Endodermal cell (in vitro differentiated cells): ENCODE results near the gene MYL12A. TPM values are rescaled to one million over a fixed set of nuclear protein-coding genes. Genes with fewer than 3 reads are reported as not detected.
A peak's percentile ranks its signal among the peaks of the same experiment; 100 is the strongest.

Experiments used
- DNase-seq: peaks from one replicate; pipeline ENCODE4 v3.0.0-alpha.2; 2017
- H3K27ac ChIP-seq: 2 replicates; pipeline ENCODE4 v1.5.1; 2013; ENCODE audit warnings: mild to moderate bottlenecking, low read depth, low read length, moderate library complexity
- H3K27me3 ChIP-seq: 2 replicates; pipeline ENCODE4 v1.6.1; 2013; ENCODE audit warnings: mild to moderate bottlenecking, low read length, moderate library complexity; ENCODE audit not compliant: insufficient read depth, control insufficient read depth, poor library complexity, severe bottlenecking
- H3K36me3 ChIP-seq: 2 replicates; pipeline ENCODE4 v1.7.0; 2013; ENCODE audit warnings: mild to moderate bottlenecking, low read length, moderate library complexity; ENCODE audit not compliant: control insufficient read depth, insufficient read depth
- H3K4me1 ChIP-seq: one replicate; pipeline ENCODE4 v1.7.0; 2013; ENCODE audit warnings: low read length; ENCODE audit not compliant: control insufficient read depth, insufficient read depth
- H3K4me3 ChIP-seq: 2 replicates; pipeline ENCODE4 v1.5.1; 2013; ENCODE audit warnings: mild to moderate bottlenecking, low read length, moderate library complexity
- H3K9ac ChIP-seq: 2 replicates; pipeline ENCODE4 v1.6.1; 2013; ENCODE audit warnings: mild to moderate bottlenecking, low read length, moderate library complexity; ENCODE audit not compliant: poor library complexity, severe bottlenecking; ENCODE audit errors: extremely low read depth
- H3K9me3 ChIP-seq: 2 replicates; pipeline ENCODE4 v1.6.1; 2013; ENCODE audit warnings: mild to moderate bottlenecking, low read length, moderate library complexity; ENCODE audit not compliant: control insufficient read depth
- H3K27ac Mint-ChIP-seq: 2 replicates; pipeline ENCODE4 v1.8.0; 2020; ENCODE audit warnings: mixed read lengths
- H3K27me3 Mint-ChIP-seq: 2 replicates; pipeline ENCODE4 v1.8.0; 2021; ENCODE audit warnings: mild to moderate bottlenecking, mixed read lengths; ENCODE audit not compliant: insufficient read depth
- H3K36me3 Mint-ChIP-seq: 2 replicates; pipeline ENCODE4 v1.8.0; 2020; ENCODE audit warnings: low read depth, mixed read lengths
- H3K4me1 Mint-ChIP-seq: 2 replicates; pipeline ENCODE4 v1.8.0; 2020; ENCODE audit warnings: mixed read lengths
- H3K4me3 Mint-ChIP-seq: 2 replicates; pipeline ENCODE4 v1.8.0; 2020; ENCODE audit warnings: mild to moderate bottlenecking, moderate library complexity, mixed read lengths
- H3K9me3 Mint-ChIP-seq: 2 replicates; pipeline ENCODE4 v1.8.0; 2020; ENCODE audit warnings: mild to moderate bottlenecking, mixed read lengths
- WGBS, 2 experiments: methylation state at CpG; one replicate each; pipeline versions ENCODE4 v1.1.5 to v1.1.7; 2013; ENCODE audit warnings: missing lambda C conversion rate in 2 of 2, mixed read lengths in 1 of 2; ENCODE audit not compliant: insufficient coverage in 1 of 2, insufficient read length in 1 of 2; 5-methylcytosine and 5-hydroxymethylcytosine counted together
- total RNA-seq, 2 donors: library from RNA; stranded (reverse); fragmentation: NEBNext Ultra II Directional in 1 of 2; extraction: Animal tissue kit (Norgen Biotek cat#: 25700) in 1 of 2; gene quantifications; 2 replicates in 1 of 2; 3 replicates in 1 of 2; pipeline ENCODE4 v1.2.1, GENCODE V29; 2021
- TF ChIP-seq, protein P1 (sequence below): fragments of 200-600 bp; sonication (generic); conservative IDR thresholded peaks from 2 replicates; pipeline ENCODE4 v1.5.0; 2021; ENCODE audit warnings: antibody characterized with exemption, mild to moderate bottlenecking

The MYL12A gene
- total RNA-seq, 2 donors from 2014 or later, result 267 to 271 TPM

DNA sequence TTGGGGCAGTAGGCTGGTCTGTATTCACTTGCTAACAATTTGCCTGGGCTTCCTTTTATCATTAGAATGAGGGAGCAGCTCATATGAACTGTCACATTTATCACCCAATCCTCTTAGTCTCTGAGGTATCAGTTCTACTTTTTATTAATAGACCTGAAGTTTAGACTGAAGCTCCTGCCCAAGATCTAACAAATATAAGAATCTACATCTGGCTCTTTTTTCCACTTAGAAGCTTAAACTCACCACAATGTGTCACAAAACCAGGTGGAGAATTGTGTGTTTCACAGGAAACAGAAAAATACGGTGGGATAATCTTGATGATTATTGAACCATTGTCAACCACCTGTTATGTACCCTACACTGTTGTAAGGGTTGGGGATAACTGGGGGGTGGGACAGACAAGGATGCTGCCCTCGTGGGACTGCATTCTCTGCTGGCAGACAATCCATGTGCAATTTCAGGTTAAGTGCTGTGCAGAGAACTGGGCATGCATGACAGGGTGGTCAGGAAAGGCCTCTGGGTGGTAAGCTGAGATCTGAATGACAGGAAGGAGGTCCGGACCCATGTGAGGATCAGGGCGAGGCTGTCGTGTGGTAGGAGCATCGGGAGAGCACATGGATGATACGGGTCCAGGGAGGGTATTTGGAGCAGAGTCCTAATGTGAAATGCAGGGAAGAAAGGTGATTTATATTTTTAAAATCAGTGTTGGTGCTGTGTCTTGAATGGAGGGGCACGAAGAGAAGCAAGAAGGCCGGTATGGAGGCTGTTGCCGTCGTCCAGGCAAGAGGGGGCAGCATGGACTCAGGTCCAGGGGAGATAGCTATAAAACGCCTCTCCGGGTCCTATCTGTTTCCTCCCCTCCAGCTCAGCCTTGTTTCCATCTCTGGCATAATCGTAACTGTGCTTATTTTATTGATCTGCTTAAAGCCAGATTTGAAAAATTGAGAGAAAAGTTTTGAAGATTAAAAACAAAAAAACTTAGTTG lies 31.9 kb downstream of the MYL12A start:
- 73 to 77% methylated on average over 9 to 14 of the region's 14 CpGs for WGBS, 2 experiments
- H3K9me3 Mint-ChIP-seq, result no peaks in the 10 kb centered on the region
- no peak overlapping the region for H3K9ac ChIP-seq
- H3K27ac ChIP-seq, result no peak overlapping the region
- no peak for DNase-seq
- H3K27me3 Mint-ChIP-seq, result no peaks in the 10 kb centered on the region
- H3K4me1 ChIP-seq, result no peaks in the 10 kb centered on the region
- H3K4me1 Mint-ChIP-seq, result peaks cover 19% of the 10 kb centered on the region
- TF ChIP-seq, protein P1, sequence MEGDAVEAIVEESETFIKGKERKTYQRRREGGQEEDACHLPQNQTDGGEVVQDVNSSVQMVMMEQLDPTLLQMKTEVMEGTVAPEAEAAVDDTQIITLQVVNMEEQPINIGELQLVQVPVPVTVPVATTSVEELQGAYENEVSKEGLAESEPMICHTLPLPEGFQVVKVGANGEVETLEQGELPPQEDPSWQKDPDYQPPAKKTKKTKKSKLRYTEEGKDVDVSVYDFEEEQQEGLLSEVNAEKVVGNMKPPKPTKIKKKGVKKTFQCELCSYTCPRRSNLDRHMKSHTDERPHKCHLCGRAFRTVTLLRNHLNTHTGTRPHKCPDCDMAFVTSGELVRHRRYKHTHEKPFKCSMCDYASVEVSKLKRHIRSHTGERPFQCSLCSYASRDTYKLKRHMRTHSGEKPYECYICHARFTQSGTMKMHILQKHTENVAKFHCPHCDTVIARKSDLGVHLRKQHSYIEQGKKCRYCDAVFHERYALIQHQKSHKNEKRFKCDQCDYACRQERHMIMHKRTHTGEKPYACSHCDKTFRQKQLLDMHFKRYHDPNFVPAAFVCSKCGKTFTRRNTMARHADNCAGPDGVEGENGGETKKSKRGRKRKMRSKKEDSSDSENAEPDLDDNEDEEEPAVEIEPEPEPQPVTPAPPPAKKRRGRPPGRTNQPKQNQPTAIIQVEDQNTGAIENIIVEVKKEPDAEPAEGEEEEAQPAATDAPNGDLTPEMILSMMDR, result no peak
- H3K9me3 ChIP-seq, result no peaks in the 10 kb centered on the region
- no peaks in the 10 kb centered on the region for H3K27me3 ChIP-seq
- peaks cover 45% of the 10 kb centered on the region for H3K36me3 ChIP-seq
- H3K4me3 ChIP-seq, result no peak overlapping the region
- no peak overlapping the region for H3K4me3 Mint-ChIP-seq
- peaks cover 29% of the 10 kb centered on the region for H3K36me3 Mint-ChIP-seq
- H3K27ac Mint-ChIP-seq, result no peak overlapping the region

DNA sequence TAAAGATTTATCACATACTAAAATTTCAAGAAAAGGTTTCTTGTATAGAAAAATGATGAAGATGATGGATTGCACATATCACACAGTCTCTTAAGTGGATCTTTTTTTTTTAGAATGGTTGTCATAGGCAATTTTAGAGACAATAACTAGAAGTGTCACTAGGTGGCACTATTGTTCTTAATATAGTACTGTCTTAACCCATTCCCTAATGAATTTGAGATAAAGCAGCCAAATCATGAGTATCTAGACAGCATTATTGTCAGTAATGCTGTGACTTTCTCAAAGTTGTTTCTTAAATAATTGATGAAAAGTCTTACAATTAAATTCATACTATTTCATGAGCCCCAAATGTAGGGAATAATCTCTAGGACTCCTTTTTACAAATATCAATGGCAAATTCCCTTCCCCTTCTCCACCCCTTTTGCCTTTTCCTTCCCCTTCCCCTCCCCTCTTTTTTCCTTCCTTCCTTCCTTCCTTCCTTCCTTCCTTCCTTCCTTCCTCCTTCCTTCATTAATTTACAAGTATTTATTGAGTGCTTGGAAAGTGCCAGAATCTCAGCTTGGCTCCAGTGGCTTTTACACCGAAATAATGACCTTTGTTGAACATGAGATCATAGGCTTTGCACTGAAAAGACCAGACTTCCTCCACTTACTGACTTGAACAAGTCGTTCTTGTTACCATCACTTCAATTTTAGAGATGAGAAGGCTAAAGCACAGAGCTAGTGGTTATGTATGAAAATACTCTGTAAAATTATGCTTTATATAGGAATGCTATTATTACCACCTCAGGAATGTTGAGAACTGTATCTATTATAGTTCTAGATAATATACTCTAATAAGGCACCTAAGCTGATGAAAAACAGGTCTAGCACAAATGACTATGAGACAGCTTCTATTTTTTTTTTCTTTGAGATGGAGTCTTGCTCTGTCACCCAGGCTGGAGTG lies 34.1 kb downstream of the MYL12A start:
- H3K4me1 Mint-ChIP-seq, result peaks cover 19% of the 10 kb centered on the region
- Histone ChIP-seq H3K9ac (no peak overlapping the region), H3K4me3 (no peak overlapping the region), H3K27me3 (no peaks in the 10 kb centered on the region), H3K4me1 (no peaks in the 10 kb centered on the region), H3K9me3 (no peaks in the 10 kb centered on the region), H3K36me3 (peaks cover 22% of the 10 kb centered on the region), H3K27ac (no peak overlapping the region)
- peaks cover 14% of the 10 kb centered on the region for H3K36me3 Mint-ChIP-seq
- no peak overlapping the region for H3K4me3 Mint-ChIP-seq
- DNase-seq, result no peak
- WGBS, 2 experiments, result 40 to 75% methylated on average over 1 to 2 of the region's 2 CpGs
- H3K9me3 Mint-ChIP-seq, result peaks cover 6% of the 10 kb centered on the region
- H3K27ac Mint-ChIP-seq, result no peak overlapping the region
- TF ChIP-seq, protein P1, result peak; percentile 90
- H3K27me3 Mint-ChIP-seq, result no peaks in the 10 kb centered on the region

- no peak overlapping the region for H3K9ac ChIP-seq
- H3K4me1 Mint-ChIP-seq, result peaks cover 13% of the 10 kb centered on the region
- no peaks in the 10 kb centered on the region for H3K4me1 ChIP-seq
- no peaks in the 10 kb centered on the region for H3K27me3 Mint-ChIP-seq
- DNase-seq, result no peak
- TF ChIP-seq, protein P1, result no peak
- H3K27me3 ChIP-seq, result no peaks in the 10 kb centered on the region
- H3K36me3 Mint-ChIP-seq, result peaks cover 7% of the 10 kb centered on the region
- H3K9me3 ChIP-seq, result no peaks in the 10 kb centered on the region
- H3K4me3 ChIP-seq, result no peak overlapping the region
- peaks cover 7% of the 10 kb centered on the region for H3K36me3 ChIP-seq
- no peak overlapping the region for H3K27ac Mint-ChIP-seq
- H3K9me3 Mint-ChIP-seq, result peaks cover 17% of the 10 kb centered on the region
- no peak overlapping the region for H3K27ac ChIP-seq
- H3K4me3 Mint-ChIP-seq, result no peak overlapping the region
- WGBS, 2 experiments, result 93% methylated on average over 10 of the region's 10 CpGs
Measured at GRCh38 chr18:3283253-3283863, 35.8 kb downstream of the MYL12A start.
